Hepatocyte (in vitro differentiated cells): ENCODE results near the gene PHOSPHO2. TPM values are rescaled to one million over a fixed set of nuclear protein-coding genes. Genes with fewer than 3 reads are reported as not detected.

Source experiments
- DNase-seq: peaks from one replicate; pipeline ENCODE4 v3.0.0-alpha.2; 2016; ENCODE audit warnings: low spot score
- H2AFZ ChIP-seq: fragments of 200-600 bp; sonication (generic); 2 replicates; pipeline ENCODE4 v1.6.0; 2016; ENCODE audit warnings: antibody characterized with exemption, mild to moderate bottlenecking
- H3K27ac ChIP-seq: fragments of 200-600 bp; sonication (generic); 2 replicates; pipeline ENCODE4 v1.5.1; 2016; ENCODE audit warnings: mild to moderate bottlenecking
- H3K27me3 ChIP-seq: fragments of 200-600 bp; sonication (generic); 2 replicates; pipeline ENCODE4 v1.6.1; 2016
- H3K36me3 ChIP-seq: fragments of 200-600 bp; sonication (generic); replicated peaks from 2 replicates; pipeline ENCODE4 v1.5.1; 2016; ENCODE audit warnings: low read depth; ENCODE audit not compliant: insufficient read depth
- H3K4me1 ChIP-seq: fragments of 200-600 bp; sonication (generic); 2 replicates; pipeline ENCODE4 v1.5.1; 2016; ENCODE audit warnings: mild to moderate bottlenecking, moderate library complexity; ENCODE audit not compliant: insufficient read depth
- H3K4me2 ChIP-seq: fragments of 200-600 bp; sonication (generic); 2 replicates; pipeline ENCODE4 v1.6.0; 2016
- H3K4me3 ChIP-seq: fragments of 200-600 bp; sonication (generic); 2 replicates; pipeline ENCODE4 v1.5.1; 2016; ENCODE audit warnings: mild to moderate bottlenecking
- H3K79me2 ChIP-seq: fragments of 200-600 bp; sonication (generic); 2 replicates; pipeline ENCODE4 v1.6.0; 2017; ENCODE audit warnings: mild to moderate bottlenecking
- H3K9me2 ChIP-seq: fragments of 200-600 bp; sonication (generic); replicated peaks from 2 replicates; pipeline ENCODE4 v1.6.0; 2017; ENCODE audit warnings: mild to moderate bottlenecking; ENCODE audit not compliant: insufficient read depth
- H3K9me3 ChIP-seq: fragments of 200-600 bp; sonication (generic); 2 replicates; pipeline ENCODE4 v1.5.1; 2016; ENCODE audit warnings: low read depth, mild to moderate bottlenecking
- H4K20me1 ChIP-seq: fragments of 200-600 bp; sonication (generic); 2 replicates; pipeline ENCODE4 v1.6.0; 2016; ENCODE audit warnings: mild to moderate bottlenecking; ENCODE audit not compliant: insufficient read depth, poor library complexity, severe bottlenecking
- EZH2 ChIP-seq: fragments of 200-600 bp; sonication (generic); IDR thresholded peaks from 2 replicates; pipeline ENCODE4 v1.6.1; 2016; ENCODE audit warnings: antibody characterized with exemption, mild to moderate bottlenecking, borderline replicate concordance
- EZH2phosphoT487 ChIP-seq: fragments of 200-600 bp; sonication (generic); IDR thresholded peaks from one replicate; pipeline ENCODE4 v1.6.1; 2018; ENCODE audit warnings: antibody characterized with exemption, mild to moderate bottlenecking, low read depth, moderate library complexity; ENCODE audit not compliant: unreplicated experiment, severe bottlenecking
- WGBS: methylation state at CpG from one replicate; pipeline ENCODE4 v1.1.6; 2016; ENCODE audit warnings: low lambda C conversion rate; ENCODE audit errors: missing lambda C conversion rate; 5-methylcytosine and 5-hydroxymethylcytosine counted together
- polyA plus RNA-seq: library from polyadenylated mRNA; unstranded; fragments of >200 nt; fragmentation: Nextera tagmentation; extraction: Ambion mirVana; gene quantifications from 2 replicates; pipeline ENCODE4 v1.2.1, GENCODE V29; 2016
- total RNA-seq: library from RNA; depleted of rRNA; stranded (reverse); fragments of >200 nt; gene quantifications from 2 replicates; pipeline ENCODE4 v1.2.3, GENCODE V29; 2014
- TF ChIP-seq, protein P1 (sequence below): fragments of 200-600 bp; sonication (generic); IDR thresholded peaks from 2 replicates; pipeline ENCODE4 v1.5.1; 2016; ENCODE audit warnings: antibody characterized with exemption, mild to moderate bottlenecking; ENCODE audit not compliant: poor library complexity

The PHOSPHO2 gene
- total and polyA plus RNA-seq, 2 experiments from 2014 or later, result 7.2 to 8.7 TPM

DNA sequence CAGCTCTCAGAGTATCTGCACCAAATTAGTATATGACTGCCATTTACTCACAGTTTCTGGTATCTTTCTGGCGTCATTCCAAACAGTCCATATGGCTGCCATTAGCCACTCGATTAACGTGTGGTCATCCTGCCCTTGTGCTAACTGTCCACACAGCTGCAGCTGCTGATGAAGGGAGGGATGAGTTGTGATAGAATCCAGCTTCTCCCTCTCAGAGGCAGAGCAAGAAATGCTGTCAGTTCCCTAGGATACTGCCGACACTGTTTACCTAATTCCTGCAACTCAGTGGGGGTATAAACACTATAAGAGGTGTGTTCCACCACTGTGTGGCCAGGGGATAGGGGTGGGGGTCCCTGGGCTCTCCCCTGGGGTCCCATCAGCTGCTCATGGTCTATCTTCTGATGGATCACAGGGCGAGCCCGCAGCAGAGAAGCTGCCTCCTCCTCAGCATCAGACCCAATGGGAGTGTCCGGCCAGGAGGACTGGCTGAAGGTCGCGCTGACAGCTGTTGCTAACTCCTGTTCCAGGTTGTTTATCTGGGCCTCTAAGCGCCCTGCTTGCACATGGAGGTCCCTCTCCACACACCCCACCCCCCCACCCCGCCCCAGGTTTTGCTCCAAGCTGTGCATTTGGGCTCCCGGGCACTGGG, 22.1 kb downstream of the PHOSPHO2 start:
- Histone ChIP-seq H3K4me3 (no peak overlapping the region), H3K36me3 (no peaks in the 10 kb centered on the region), H3K27me3 (no peaks in the 10 kb centered on the region), H3K9me3 (no peaks in the 10 kb centered on the region), H4K20me1 (no peaks in the 10 kb centered on the region), H3K79me2 (no peaks in the 10 kb centered on the region), H3K4me2 (peak overlapping the region; percentile 74), H3K27ac (peak overlapping the region; percentile 8), H2AFZ (no peak overlapping the region), H3K4me1 (peaks cover 29% of the 10 kb centered on the region), H3K9me2 (no peaks in the 10 kb centered on the region)
- WGBS, result 41% methylated on average over 10 of the region's 12 CpGs
- TF ChIP-seq EZH2, result no peak
- TF ChIP-seq, protein P1, sequence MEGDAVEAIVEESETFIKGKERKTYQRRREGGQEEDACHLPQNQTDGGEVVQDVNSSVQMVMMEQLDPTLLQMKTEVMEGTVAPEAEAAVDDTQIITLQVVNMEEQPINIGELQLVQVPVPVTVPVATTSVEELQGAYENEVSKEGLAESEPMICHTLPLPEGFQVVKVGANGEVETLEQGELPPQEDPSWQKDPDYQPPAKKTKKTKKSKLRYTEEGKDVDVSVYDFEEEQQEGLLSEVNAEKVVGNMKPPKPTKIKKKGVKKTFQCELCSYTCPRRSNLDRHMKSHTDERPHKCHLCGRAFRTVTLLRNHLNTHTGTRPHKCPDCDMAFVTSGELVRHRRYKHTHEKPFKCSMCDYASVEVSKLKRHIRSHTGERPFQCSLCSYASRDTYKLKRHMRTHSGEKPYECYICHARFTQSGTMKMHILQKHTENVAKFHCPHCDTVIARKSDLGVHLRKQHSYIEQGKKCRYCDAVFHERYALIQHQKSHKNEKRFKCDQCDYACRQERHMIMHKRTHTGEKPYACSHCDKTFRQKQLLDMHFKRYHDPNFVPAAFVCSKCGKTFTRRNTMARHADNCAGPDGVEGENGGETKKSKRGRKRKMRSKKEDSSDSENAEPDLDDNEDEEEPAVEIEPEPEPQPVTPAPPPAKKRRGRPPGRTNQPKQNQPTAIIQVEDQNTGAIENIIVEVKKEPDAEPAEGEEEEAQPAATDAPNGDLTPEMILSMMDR, result no peak
- DNase-seq, result peak; percentile 35

DNA sequence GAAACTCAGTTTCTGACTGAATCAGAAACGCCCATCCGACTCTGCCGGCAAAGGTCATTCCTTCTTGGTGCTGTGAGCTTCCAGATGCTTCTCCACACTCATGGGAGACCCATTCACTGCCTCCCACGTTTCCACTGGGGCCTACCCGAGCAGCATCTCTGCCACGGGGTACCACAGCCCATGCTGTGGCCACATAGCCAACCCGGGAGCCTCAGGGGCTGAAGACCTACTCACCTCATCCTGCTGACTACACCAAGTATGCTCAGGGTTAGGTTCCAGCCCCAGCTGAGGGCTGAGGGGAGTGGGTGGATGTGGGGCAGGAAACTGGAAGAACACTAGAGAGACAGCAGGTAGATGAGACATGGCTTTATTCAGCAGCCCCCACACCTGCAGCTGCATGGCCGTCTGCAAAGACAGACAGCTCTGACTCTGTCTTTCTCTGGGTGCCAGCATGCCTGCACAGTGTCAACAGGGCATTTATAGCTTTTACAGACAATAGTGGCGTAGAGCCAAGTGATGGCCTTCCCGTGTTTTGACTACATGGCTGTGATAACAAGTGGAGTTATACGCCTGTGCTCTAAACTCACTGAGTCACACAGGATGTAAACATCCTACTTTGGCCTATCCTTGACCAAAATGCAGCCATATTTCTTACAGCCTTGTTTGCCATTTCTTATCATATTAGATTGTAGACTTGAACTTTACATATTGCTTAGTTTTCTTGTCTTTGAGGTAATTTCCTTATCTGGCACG, 22.8 kb downstream of the PHOSPHO2 start:
- Histone ChIP-seq H3K9me3 (no peaks in the 10 kb centered on the region), H4K20me1 (no peaks in the 10 kb centered on the region), H3K79me2 (no peaks in the 10 kb centered on the region), H3K27me3 (no peaks in the 10 kb centered on the region), H3K9me2 (no peaks in the 10 kb centered on the region), H3K4me2 (peak overlapping the region; percentile 74), H3K4me1 (peaks cover 28% of the 10 kb centered on the region), H3K4me3 (no peak overlapping the region), H3K36me3 (no peaks in the 10 kb centered on the region), H3K27ac (peak overlapping the region; percentile 45), H2AFZ (no peak overlapping the region)
- 67% methylated on average over 12 of the region's 12 CpGs for WGBS
- TF ChIP-seq, protein P1, result no peak
- TF ChIP-seq EZH2 (no peak), EZH2phosphoT487 (no peak)
- peak; percentile 61 for DNase-seq

DNA sequence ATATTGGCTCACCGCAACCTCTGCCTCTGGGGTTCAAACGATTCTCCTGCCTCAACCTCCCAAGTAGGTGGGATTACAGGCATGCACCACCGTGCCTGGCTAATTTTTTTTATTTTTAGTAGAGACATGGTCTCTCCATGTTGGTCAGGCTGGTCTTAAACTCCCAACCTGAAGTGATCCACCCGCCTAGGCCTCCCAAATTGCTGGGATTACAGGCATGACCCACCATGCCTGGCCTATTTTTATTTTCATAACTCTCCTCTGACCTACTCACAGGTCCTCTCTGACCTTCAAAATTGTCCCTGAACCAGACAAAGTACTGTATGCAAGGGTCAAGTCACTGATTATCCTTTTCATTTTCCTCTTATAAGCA, 23.4 kb downstream of the PHOSPHO2 start:
- H2AFZ ChIP-seq, result no peak overlapping the region
- no peak for DNase-seq
- TF ChIP-seq, protein P1, result no peak
- TF ChIP-seq EZH2, result no peak
- TF ChIP-seq EZH2phosphoT487, result no peak
- H3K27ac ChIP-seq, result no peak overlapping the region
- no peak overlapping the region for H3K4me3 ChIP-seq
- H3K9me2 ChIP-seq, result no peaks in the 10 kb centered on the region
- H3K27me3 ChIP-seq, result no peaks in the 10 kb centered on the region
- no peak overlapping the region for H3K4me2 ChIP-seq
- H3K4me1 ChIP-seq, result peaks cover 25% of the 10 kb centered on the region
- H3K9me3 ChIP-seq, result no peaks in the 10 kb centered on the region
- H4K20me1 ChIP-seq, result no peaks in the 10 kb centered on the region
- no peaks in the 10 kb centered on the region for H3K79me2 ChIP-seq
- WGBS, result 80% methylated on average over 4 of the region's 4 CpGs
- no peaks in the 10 kb centered on the region for H3K36me3 ChIP-seq
